Middle frontal gyrus (tissue), 1 donor: ENCODE data around the gene TMTC1.

Experiments
- DNase-seq: peaks from one replicate; pipeline ENCODE4 v3.0.0-alpha.2; 2015; ENCODE audit warnings: low spot score; ENCODE audit errors: extremely low spot score

The TMTC1 gene

DNA sequence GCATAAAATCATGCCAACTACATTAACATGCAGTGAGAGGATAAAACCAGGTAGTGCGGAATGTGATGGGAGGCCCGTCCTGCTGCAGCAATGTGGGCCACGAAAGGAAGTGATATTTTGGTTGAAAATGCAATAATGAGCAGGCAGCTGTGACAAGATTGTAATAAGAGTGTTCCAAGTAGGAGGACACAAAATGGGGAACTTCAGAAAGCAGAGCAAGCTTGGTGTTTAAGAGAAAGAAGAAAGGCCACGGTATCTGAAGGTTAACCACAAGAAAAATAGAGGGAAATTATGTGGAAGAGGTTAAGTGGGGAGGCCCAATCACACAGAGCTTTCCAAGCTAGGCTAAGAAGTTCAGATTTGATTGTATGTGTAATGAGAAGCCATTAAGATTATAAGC lies 320.5 kb downstream of the TMTC1 start:
- no peak for DNase-seq

GRCh38 chr12:29460082-29460481 lies 323.7 kb downstream of the TMTC1 start:
- DNase-seq: no peak

GRCh38 chr12:29455087-29455486 lies 328.7 kb downstream of the TMTC1 start:
- peak; percentile 70 for DNase-seq

DNA sequence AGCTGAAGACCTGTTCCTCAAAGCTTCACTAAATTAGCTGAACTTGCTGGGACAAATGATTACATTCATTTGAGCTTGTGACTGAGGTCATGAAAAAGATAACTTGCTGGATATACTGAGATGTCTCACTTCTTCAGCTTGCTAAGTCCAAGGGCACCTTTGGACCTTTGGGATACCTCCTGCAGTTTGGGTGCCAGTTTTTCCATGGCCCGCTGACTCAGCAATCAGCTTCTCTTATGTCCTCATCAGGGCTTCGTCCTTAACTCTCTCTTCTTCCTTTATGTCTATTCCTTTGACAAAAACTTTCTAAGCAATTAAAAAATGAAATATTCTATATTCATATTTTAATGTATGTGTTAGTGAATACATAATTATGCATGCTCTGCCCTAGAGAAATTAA lies 331.9 kb downstream of the TMTC1 start:
- DNase-seq: no peak
